GM19193 (cell line): ENCODE data around the gene NSUN4.

Experiments
- POLR2A ChIP-seq: IDR thresholded peaks from 4 replicates; pipeline ENCODE4 v1.6.1; 2011; ENCODE audit not compliant: insufficient read depth, insufficient read length; ENCODE audit errors: extremely low read depth

NSUN4 gene

DNA sequence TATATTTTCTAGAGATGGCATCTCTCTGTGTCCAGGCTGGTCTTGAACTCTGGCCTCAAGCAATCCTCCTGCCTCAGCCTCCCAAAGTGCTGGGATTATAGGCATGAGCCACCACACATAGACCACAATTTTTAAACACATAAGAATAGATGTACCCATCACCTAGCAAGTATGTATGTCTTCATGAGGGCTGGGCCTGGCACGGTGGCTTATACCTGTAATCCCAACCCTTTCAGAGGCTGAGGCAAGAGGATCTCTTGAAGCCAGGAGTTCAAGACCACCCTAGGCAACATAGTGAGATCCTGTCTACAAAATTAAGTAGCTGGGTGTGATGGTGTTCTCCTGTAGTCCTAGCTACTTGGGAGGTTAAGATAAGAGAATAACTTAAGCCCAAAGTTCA, 23.3 kb upstream of the NSUN4 start:
- no peak for TF ChIP-seq POLR2A

DNA sequence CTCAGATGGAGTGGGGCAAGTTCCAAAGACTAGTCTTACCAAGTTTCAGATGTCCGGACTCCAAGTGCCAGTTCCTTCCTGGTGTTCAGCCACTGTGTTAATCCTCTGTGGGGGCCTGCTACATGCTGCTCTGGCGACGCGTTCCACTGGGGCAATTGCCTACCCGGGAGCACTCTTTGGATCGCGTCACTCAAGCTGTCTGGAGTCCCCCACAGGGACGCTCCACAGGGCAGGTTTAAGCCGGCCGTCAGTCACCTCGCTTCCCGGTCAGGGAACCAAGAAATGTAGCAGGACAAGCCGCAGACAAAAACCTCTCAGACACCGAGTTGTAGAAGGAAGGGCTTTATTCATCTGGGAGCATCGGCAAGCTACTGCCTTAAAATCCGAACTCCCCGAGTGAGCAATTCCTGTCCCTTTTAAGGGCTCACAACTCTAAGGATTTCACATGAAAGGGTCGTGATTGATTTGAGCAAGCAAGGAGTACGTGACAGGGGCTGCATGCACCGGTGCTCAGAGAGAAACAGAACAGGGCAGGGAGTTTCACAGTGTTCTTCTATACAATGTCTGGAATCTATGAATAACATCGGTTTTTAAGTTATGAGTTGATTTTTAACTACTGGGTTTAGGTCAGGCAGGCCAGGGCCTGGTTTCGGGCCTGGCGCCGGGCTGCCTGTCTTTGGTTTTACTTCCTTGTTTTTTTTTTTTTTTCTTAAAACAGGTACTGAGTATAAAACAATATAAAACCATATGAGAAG, 8.6 kb upstream of the NSUN4 start:
- TF ChIP-seq POLR2A = peak; percentile 49

DNA sequence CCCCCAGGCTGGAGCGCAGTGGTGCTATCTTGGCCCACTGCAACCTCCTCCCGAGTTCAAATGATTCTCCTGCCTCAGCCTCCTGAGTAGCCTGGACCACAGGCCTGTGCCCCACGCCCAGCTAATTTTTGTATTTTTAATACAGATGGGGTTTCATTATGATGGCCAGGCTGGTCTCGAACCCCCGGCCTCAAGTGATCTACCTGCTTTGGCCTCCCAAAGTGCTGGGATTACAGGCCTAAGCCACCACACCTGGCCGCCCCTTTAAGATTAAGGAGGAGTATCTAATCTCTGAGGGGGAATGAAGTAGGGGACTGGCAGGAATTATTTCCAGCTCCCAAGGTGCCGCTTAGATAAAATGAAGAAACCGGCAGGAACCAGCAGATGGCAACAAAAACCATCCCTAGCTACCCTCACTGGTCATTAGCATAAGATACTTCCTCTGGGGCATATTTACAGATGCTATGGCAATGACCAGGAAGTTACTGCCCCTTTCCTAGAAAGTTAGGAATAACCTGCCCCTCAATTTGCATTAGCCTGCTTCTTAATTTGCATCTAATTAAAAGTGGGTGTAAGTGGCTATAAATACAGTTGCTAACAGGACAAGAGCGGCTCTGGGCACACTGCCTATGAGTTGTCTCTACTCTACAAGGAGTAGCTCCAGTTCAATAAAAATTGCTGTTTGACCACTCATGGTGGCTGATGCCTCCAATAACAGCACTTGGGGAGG, 7.1 kb upstream of the NSUN4 start:
- peak; percentile 67 for TF ChIP-seq POLR2A

DNA sequence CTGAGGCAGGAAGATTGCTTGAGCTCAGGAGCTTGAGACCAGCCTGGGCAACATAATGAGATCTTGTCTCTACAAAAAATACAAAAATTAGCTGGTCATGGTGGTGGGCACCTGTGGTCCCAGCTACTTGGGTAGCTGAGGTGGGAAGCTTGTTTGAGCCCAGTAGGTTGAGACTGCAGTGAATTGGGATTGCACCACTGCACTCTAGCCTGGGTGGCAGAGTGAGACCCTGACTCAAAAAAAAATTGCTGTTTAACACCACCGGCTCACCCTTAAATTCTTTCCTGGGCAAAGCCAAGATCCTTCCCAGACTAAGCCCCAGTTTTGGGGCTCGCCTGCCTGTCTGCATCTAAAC, 6.6 kb upstream of the NSUN4 start:
- TF ChIP-seq POLR2A = peak; percentile 57

DNA sequence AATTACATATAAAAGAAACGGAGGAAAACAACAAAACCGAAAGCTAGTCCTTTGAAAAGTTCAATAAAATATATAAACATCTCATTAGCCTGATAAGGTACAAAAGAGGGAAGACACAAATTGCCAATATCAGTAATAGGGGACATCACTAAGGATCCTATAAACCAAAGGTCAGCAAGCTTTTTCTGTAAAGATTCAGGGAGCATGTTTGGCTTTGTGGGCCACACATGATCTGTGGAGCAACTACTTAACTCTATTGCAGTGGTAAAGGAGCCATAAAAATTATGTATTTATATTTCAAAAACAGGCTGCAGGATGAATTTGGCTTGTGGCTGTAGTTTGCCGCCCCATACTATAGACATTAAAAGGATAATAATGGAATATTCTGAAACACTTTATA, 5.5 kb upstream of the NSUN4 start:
- TF ChIP-seq POLR2A = no peak

DNA sequence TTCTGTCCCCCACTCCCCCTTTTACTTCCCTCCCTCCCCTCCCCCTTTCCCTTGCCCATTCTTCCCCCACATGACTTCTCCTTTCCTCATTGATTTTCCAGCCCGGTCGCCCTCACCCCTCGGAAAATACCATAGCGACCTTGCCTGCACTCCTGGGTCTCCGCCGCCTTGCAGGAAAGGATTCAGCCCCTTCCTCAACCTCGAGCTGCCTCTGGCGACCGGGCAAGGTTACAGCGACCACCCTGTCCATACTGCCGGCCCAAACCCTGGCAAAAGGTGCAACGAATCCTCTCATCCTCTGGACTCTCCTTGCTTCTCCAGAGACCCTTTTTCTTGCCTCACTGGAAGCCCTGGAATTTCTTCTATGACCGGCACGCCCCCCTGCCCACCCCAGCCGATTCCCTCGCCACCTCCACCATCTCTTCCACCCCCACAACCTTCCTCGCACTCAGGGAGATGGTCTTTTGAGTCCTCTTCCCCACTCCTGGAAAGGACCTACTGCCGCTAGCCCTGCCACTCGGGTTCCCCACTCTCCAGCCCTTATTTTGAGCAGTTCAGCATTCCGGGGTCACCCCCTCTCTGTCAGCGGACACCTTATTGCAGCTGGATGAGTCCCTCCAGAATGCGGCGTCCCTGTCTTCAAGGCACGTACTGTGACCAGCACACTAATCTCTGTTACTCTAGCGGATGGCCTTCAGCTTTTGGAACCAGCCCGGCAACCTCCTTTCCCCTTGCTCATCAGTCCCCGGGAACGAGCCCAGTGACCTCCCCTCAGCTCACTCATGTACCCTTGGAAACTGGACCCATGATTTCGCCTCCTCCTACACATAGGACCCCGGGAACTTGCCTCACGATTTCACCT, 846 bp downstream of the NSUN4 start:
- no peak for TF ChIP-seq POLR2A

DNA sequence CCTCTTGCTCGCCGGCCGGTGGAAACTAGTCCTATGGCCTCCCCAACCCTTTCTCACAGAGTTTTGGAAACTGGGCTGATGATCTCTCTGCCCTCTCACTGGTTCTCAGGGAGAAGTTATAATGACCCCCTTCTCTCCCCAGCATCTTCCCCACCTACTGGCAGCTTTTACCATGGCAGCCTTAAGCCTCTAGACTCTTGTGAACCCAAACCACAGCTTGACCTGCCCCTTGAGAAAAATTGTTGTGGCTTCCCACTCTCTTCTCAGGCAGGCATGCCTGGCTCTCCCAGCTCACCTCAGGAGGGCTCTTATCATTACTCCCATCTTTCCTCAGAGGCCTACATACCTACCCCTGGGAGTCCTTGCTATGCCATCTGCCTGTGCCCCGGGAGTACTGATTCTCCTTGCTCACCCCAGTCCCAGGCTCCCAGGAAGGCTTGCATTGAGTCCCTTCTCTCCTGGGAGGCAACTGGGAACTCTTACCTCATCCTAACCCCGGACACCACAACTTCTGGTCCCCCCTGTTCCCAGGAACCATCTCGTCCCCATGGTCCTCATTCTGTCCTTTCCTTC, 1.6 kb downstream of the NSUN4 start:
- no peak for TF ChIP-seq POLR2A

DNA sequence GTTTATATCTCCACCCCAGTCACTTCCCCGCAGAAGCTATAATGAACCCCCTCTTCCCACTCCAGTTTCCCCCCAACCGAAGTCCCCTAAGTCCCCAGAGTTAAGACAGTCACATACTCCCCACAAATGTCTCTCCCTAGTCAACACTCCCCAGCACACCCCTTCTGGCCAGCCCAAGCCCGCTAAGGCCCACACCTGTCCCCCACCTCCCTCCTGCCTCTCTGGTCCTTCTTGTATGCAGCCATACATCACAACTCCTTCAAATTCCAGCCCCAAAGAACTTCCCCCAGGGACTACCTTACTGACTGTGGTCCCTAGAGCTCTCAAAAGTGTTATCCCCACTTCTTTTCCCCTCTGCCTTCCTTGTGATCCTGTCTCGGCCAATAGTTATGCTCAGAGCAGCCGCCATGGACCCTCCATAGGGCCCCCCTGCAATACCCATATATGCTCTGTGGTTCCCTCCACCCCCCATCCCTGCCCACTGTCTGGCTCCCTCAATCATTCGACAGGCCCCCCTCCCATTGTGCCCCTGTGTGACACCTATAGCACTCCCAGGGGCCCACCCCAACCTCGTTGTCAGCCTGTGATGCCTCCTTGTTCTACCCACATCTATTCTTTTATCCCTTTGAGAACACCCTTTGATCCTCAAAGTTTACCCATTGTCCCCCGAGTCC, 2.2 kb downstream of the NSUN4 start:
- no peak for TF ChIP-seq POLR2A

DNA sequence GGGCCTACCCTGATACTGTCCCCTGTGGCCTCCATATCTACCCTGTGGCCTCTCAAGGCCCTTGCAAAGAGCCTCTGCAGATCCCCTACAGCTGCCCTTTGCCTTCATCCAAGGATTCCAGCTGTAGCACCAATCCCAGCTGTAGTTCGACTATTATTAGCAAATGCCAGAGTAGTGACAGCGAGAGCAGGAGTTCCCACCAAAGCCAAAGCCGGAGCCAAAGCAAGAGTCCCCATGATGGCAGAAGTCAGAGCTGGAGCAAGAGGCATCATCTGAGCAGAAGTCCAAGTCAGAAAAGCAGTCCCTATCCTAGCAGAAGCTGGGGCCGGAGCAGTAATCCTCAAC, 2.7 kb downstream of the NSUN4 start:
- no peak for TF ChIP-seq POLR2A

DNA sequence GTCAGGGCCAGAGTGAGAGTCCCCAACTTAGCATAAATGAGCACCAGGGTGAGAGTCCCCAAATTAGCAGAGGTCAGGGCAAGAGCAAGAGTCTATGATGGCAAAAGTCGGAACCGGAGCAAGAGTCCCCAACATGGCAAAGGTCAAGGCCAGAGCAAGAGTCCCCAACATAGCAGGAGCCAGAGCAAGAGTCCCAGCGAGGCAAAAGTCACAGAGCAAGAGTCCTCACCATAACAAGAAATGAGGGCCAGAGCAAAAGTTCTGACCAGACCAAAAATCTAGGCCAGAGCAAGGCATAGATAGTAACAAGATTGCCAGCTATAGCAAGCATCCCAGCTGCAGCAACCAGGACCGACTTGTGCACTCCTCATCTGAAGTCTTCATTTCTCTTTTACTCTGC, 3.1 kb downstream of the NSUN4 start:
- TF ChIP-seq POLR2A = no peak

DNA sequence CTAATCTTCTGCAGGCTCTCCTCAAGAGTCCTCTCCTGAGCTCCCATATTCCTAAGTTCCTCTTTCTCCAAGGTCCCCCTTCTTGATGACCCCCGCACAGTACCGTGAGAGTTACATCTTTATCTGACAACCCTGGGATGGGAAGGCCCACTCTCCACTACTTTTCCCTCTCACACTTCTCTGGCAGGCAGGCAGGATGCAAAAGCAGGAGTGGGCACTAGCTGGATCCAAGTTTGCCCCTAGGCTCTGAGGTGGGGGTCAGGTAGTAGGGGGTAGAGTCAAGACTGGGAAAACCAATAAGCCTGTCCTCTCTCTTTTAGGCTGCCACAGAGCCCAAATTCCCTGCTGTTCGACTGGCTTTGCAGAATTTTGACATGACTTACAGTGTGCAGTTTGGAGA, 3.9 kb downstream of the NSUN4 start:
- no peak for TF ChIP-seq POLR2A

DNA sequence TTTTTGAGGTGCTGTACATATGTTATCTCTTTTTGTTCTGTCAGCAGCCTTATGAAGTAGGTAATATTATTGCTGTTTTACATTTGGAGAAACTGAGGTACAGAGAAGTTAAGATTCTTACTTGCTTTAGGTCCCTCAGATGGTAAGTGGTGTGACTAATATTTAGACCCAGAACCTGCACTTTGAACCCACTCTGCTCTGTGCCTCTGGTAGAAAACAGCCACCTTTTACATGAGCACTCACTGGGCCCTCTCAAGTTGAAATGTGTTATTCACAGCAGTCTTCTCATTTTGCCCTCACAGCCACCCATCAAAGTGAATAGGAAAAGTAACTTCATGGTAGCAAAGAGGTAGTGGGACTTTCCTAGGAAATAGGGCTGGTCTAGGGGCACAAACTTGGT, 4.7 kb downstream of the NSUN4 start:
- no peak for TF ChIP-seq POLR2A

DNA sequence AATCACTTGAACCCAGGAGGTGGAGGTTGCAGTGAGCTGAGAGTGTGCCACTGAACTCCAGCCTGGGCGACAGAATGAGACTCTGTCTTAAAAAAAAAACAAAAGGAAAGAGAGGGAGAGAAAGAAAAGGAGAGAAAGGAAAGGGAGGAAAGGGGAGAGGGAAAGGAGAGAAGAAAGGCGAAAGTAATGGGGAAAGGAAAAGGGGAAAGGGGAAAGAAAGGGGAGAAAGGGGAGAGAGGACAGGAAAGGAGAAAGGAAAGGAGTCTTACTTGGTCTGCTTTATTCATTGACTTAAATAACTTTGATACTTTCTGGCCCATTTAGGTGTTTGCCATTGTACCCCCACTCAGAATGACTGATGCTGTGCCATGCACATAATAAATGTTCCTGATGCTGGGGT, 11.8 kb downstream of the NSUN4 start:
- no peak for TF ChIP-seq POLR2A

DNA sequence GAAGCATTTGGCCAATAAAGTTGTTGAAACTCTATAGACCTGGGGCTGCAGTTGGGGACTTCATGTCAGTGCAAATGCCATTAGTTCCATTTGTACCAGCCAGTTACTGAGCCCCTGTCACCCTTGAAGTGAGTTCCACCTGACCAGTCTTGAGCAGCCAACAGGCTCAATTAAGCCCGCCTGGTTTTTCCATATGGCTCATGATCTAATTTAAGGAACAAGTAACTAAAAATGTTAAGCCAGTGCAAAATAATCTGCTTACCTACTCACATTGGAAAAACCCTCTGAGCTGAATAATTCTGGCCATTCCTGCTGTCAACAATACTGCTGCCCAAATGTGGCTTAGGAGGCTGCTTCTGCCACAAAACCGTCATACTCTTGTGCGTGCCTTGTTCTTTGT, 21.6 kb downstream of the NSUN4 start:
- TF ChIP-seq POLR2A = no peak

DNA sequence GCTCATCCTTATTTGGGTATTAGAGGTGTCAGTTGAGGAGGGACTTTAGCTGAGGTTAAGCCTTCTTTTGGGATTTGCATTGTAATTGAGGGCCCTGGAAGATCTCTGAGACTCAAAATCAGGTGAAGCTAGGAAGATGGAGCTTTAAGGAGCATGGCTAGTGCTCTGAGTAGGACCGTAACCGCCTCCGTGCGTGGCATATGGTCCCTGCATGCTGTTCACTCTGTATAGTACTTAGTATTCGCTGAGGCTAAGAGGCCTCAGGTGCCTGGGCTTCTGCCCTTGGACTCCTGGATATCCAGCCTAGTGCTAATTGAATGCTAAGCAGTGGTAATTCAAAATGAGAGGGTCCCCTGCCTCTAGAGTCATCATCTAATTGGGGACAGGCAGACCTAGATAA, 22.5 kb downstream of the NSUN4 start:
- TF ChIP-seq POLR2A = no peak
